GM23338 (cell line): Measurements from ENCODE around the gene CCDC177. TPM values are rescaled to one million over a fixed set of nuclear protein-coding genes. Genes with fewer than 3 reads are reported as not detected.

Experiments used
- ATAC-seq: fragments of 200-7000 bp; cut with Tn5 transposase; 3 replicates; pipeline ENCODE4 v1.9.1; 2020
- DNase-seq: peaks from one replicate; pipeline ENCODE4 v3.0.0-alpha.2; 2015; ENCODE audit warnings: low spot score
- H2AFZ ChIP-seq: fragments of 200-600 bp; sonication (generic); 2 replicates; pipeline ENCODE4 v1.8.0; 2016; ENCODE audit warnings: antibody characterized with exemption, mild to moderate bottlenecking, moderate library complexity
- H3F3A ChIP-seq: fragments of 200-600 bp; sonication (generic); replicated peaks from 2 replicates; pipeline ENCODE4 v1.8.0; 2017; ENCODE audit warnings: antibody characterized with exemption, mixed run types, low read depth
- H3K27ac ChIP-seq: fragments of 200-600 bp; sonication (generic); 2 replicates; pipeline ENCODE4 v1.6.1; 2016; ENCODE audit warnings: low read depth
- H3K27me3 ChIP-seq: fragments of 200-600 bp; sonication (generic); 2 replicates; pipeline ENCODE4 v1.8.0; 2016; ENCODE audit warnings: mild to moderate bottlenecking, mixed run types, moderate library complexity; ENCODE audit not compliant: insufficient read depth
- H3K36me3 ChIP-seq: fragments of 200-600 bp; sonication (generic); 2 replicates; pipeline ENCODE4 v1.8.0; 2016; ENCODE audit warnings: mild to moderate bottlenecking; ENCODE audit not compliant: insufficient read depth
- H3K4me1 ChIP-seq: fragments of 200-600 bp; sonication (generic); 2 replicates; pipeline ENCODE4 v1.8.0; 2016; ENCODE audit warnings: mild to moderate bottlenecking, moderate library complexity; ENCODE audit not compliant: insufficient read depth
- H3K4me2 ChIP-seq: fragments of 200-600 bp; sonication (generic); 2 replicates; pipeline ENCODE4 v1.7.1; 2017; ENCODE audit warnings: mixed run types
- H3K4me3 ChIP-seq: fragments of 200-600 bp; sonication (generic); 2 replicates; pipeline ENCODE4 v1.6.1; 2016; ENCODE audit warnings: mixed run types
- H3K79me2 ChIP-seq: fragments of 200-600 bp; sonication (generic); replicated peaks from 2 replicates; pipeline ENCODE4 v1.8.0; 2017; ENCODE audit warnings: mild to moderate bottlenecking; ENCODE audit not compliant: insufficient read depth
- H3K9me2 ChIP-seq: fragments of 200-600 bp; sonication (generic); 2 replicates; pipeline ENCODE4 v1.8.0; 2017; ENCODE audit not compliant: insufficient read depth
- H4K20me1 ChIP-seq: fragments of 200-600 bp; sonication (generic); replicated peaks from 2 replicates; pipeline ENCODE4 v1.8.0; 2017; ENCODE audit warnings: mild to moderate bottlenecking; ENCODE audit not compliant: insufficient read depth
- H3K27ac Mint-ChIP-seq: 2 replicates; pipeline ENCODE4 v1.8.0; 2020; ENCODE audit warnings: inconsistent platforms, mild to moderate bottlenecking, moderate library complexity, mixed read lengths
- H3K27me3 Mint-ChIP-seq: 3 replicates; pipeline ENCODE4 v1.8.0; 2022; ENCODE audit warnings: low read depth, mild to moderate bottlenecking, moderate library complexity, mixed read lengths, inconsistent platforms; ENCODE audit not compliant: insufficient read depth, poor library complexity
- H3K36me3 Mint-ChIP-seq: 3 replicates; pipeline ENCODE4 v1.8.0; 2021; ENCODE audit warnings: low read depth, mild to moderate bottlenecking, inconsistent platforms, moderate library complexity, mixed read lengths
- H3K4me1 Mint-ChIP-seq: 3 replicates; pipeline ENCODE4 v1.8.0; 2020; ENCODE audit warnings: mild to moderate bottlenecking, inconsistent platforms, mixed read lengths
- H3K4me3 Mint-ChIP-seq: 3 replicates; pipeline ENCODE4 v1.8.0; 2021; ENCODE audit warnings: moderate library complexity, mild to moderate bottlenecking, inconsistent platforms, mixed read lengths
- H3K9me3 Mint-ChIP-seq: 3 replicates; pipeline ENCODE4 v1.8.0; 2020; ENCODE audit warnings: moderate library complexity, mild to moderate bottlenecking, inconsistent platforms, mixed read lengths
- CREB1 ChIP-seq: fragments of 250-450 bp; sonication (Bioruptor Pico); IDR thresholded peaks from 2 replicates; pipeline ENCODE4 v1.5.0; 2020; ENCODE audit warnings: low read depth, mild to moderate bottlenecking, moderate library complexity
- CTCF ChIP-seq, 2 experiments: fragments of 200-600 bp in 1 of 2; sonication (generic) in 1 of 2; conservative IDR thresholded peaks; 2 replicates each; pipeline versions ENCODE4 v1.5.1 to v1.6.1; 2016 to 2017; ENCODE audit warnings: antibody characterized with exemption in 2 of 2, low read depth in 2 of 2, mild to moderate bottlenecking in 2 of 2, moderate library complexity in 1 of 2
- ETS1 ChIP-seq: IDR thresholded peaks from 2 replicates; pipeline ENCODE4 v1.6.1; 2016; ENCODE audit warnings: antibody characterized with exemption
- EZH2 ChIP-seq: fragments of 200-600 bp; sonication (generic); IDR thresholded peaks from one replicate; pipeline ENCODE4 v1.8.0; 2017; ENCODE audit warnings: antibody characterized with exemption, mild to moderate bottlenecking, low read depth; ENCODE audit not compliant: unreplicated experiment
- EZH2phosphoT487 ChIP-seq: fragments of 200-600 bp; sonication (generic); IDR thresholded peaks from one replicate; pipeline ENCODE4 v1.8.1; 2018; ENCODE audit warnings: antibody characterized with exemption; ENCODE audit not compliant: unreplicated experiment
- JUNB ChIP-seq: IDR thresholded peaks from one replicate; pipeline ENCODE4 v1.6.1; 2016; ENCODE audit warnings: antibody characterized with exemption; ENCODE audit not compliant: unreplicated experiment
- NANOG ChIP-seq: IDR thresholded peaks from 2 replicates; pipeline ENCODE4 v1.6.1; 2016; ENCODE audit warnings: antibody characterized with exemption, borderline replicate concordance
- POLR2AphosphoS5 ChIP-seq: IDR thresholded peaks from 2 replicates; pipeline ENCODE4 v1.6.1; 2016; ENCODE audit warnings: antibody characterized with exemption, low read depth
- REST ChIP-seq: IDR thresholded peaks from one replicate; pipeline ENCODE4 v1.6.1; 2018; ENCODE audit warnings: antibody characterized with exemption; ENCODE audit not compliant: unreplicated experiment
- STAT1 ChIP-seq: IDR thresholded peaks from one replicate; pipeline ENCODE4 v1.6.1; 2016; ENCODE audit warnings: antibody characterized with exemption; ENCODE audit not compliant: unreplicated experiment
- ZNF114 ChIP-seq: fragments of 250-450 bp; sonication (Bioruptor Pico); IDR thresholded peaks from 2 replicates; pipeline ENCODE4 v1.5.0; 2020; ENCODE audit warnings: mild to moderate bottlenecking, moderate library complexity
- ZNF331 ChIP-seq: fragments of 250-450 bp; sonication (Bioruptor Pico); IDR thresholded peaks from 2 replicates; pipeline ENCODE4 v1.5.0; 2020; ENCODE audit warnings: low read depth, mild to moderate bottlenecking, moderate library complexity
- ZNF462 ChIP-seq: fragments of 250-450 bp; sonication (Bioruptor Pico); IDR thresholded peaks from 2 replicates; pipeline ENCODE4 v1.5.0; 2020; ENCODE audit warnings: mild to moderate bottlenecking, moderate library complexity
- polyA plus RNA-seq: library from polyadenylated mRNA; unstranded; fragments of >200 nt; fragmentation: Nextera tagmentation; extraction: Ambion mirVana; gene quantifications from 2 replicates; pipeline ENCODE4 v1.2.1, GENCODE V29; 2016
- total RNA-seq: library from RNA; depleted of rRNA; stranded (reverse); fragments of >200 nt; shearing (Covaris generic); gene quantifications from 2 replicates; pipeline ENCODE4 v1.2.3, GENCODE V29; 2014

CCDC177 gene
- total and polyA plus RNA-seq, 2 experiments from 2014 or later, result 0.18 to 1.7 TPM

GRCh38 chr14:69613312-69614073 is 38.8 kb upstream of the CCDC177 start:
- no peaks in the 10 kb centered on the region for H3K36me3 ChIP-seq
- peaks cover 16% of the 10 kb centered on the region for H3K4me1 ChIP-seq
- ATAC-seq (no peak), DNase-seq (no peak)
- H3K79me2 ChIP-seq, result no peaks in the 10 kb centered on the region
- H3K9me2 ChIP-seq, result no peaks in the 10 kb centered on the region
- no peaks in the 10 kb centered on the region; the same call in 1 of the 2 replicates for H3F3A ChIP-seq
- Mint-ChIP-seq H3K27ac (no peak overlapping the region), H3K4me1 (peaks cover 46% of the 10 kb centered on the region), H3K27me3 (peaks cover 12% of the 10 kb centered on the region), H3K9me3 (no peaks in the 10 kb centered on the region), H3K36me3 (no peaks in the 10 kb centered on the region; the same call in 2 of the 3 replicates), H3K4me3 (no peak overlapping the region)
- no peaks in the 10 kb centered on the region for H4K20me1 ChIP-seq
- H3K27me3 ChIP-seq, result peaks cover 19% of the 10 kb centered on the region
- no peak for TF ChIP-seq EZH2
- no peak for TF ChIP-seq ZNF462
- no peak for TF ChIP-seq POLR2AphosphoS5
- TF ChIP-seq STAT1, result no peak
- TF ChIP-seq CTCF (conservative IDR thresholded peaks at IDR 0.05; ENCODE audit: low read depth in 2 of 2), result no peak
- TF ChIP-seq ZNF331 (CRISPR knock-in tag), result no peak
- no peak for TF ChIP-seq ETS1
- no peak for TF ChIP-seq JUNB
- no peak for TF ChIP-seq ZNF114
- TF ChIP-seq NANOG, result no peak
- TF ChIP-seq EZH2phosphoT487, result no peak
- no peak for TF ChIP-seq REST
- TF ChIP-seq CREB1 (CRISPR knock-in tag), result no peak
- no peak overlapping the region for H2AFZ ChIP-seq
- peak overlapping the region; percentile 97; the same call in 1 of the 2 replicates for H3K4me2 ChIP-seq
- no peak overlapping the region for H3K27ac ChIP-seq
- H3K4me3 ChIP-seq, result peak overlapping the region; percentile 86; the same call in 1 of the 2 replicates
